Panc1 (cell line): Measurements from ENCODE around the gene TGM4. TPM values are rescaled to one million over a fixed set of nuclear protein-coding genes. Genes with fewer than 3 reads are reported as not detected.

Experiments used
- ATAC-seq: fragments of 200-7000 bp; cut with Tn5 transposase; 2 replicates; pipeline ENCODE4 v1.9.1; 2020; ENCODE audit warnings: mild to moderate bottlenecking, moderate library complexity
- BruUV-seq: library from RNA; stranded (reverse); fragments of 400-500 nt; replicated peaks from 2 replicates; lab custom pipeline; 2021; lab: Mats Ljungman, UMichigan
- CTCF ChIA-PET: fragments of 300-600 bp; sonication (Branson Sonifier 250); formaldehyde crosslinking; loops from one replicate; lab custom pipeline; 2022; ENCODE audit warnings: antibody characterized with exemption; lab: Charles Lee
- POLR2A ChIA-PET: fragments of 300-600 bp; sonication (Branson Sonifier 250); formaldehyde crosslinking; loops from one replicate; lab custom pipeline; 2022; ENCODE audit warnings: antibody characterized with exemption; lab: Charles Lee
- DNase-seq: peaks from one replicate; pipeline ENCODE4 v3.0.0-alpha.2; 2010; ENCODE audit warnings: low read depth, low spot score
- H3K27ac ChIP-seq: 2 replicates; pipeline ENCODE4 v1.5.1; 2011; ENCODE audit warnings: mild to moderate bottlenecking, low read length, inconsistent platforms
- H3K27me3 ChIP-seq: fragments of 200-500 bp; sonication (Bioruptor generic); 2 replicates; pipeline ENCODE4 v1.6.0; 2014; ENCODE audit warnings: low read length, inconsistent platforms; ENCODE audit not compliant: control insufficient read depth, insufficient read depth
- H3K36me3 ChIP-seq: fragments of 200-500 bp; sonication (Bioruptor generic); 2 replicates; pipeline ENCODE4 v1.5.1; 2014; ENCODE audit warnings: inconsistent platforms, mild to moderate bottlenecking, low read length, moderate library complexity; ENCODE audit not compliant: control insufficient read depth, insufficient read depth
- H3K4me1 ChIP-seq: 2 replicates; pipeline ENCODE4 v1.5.1; 2011; ENCODE audit warnings: inconsistent platforms, mild to moderate bottlenecking, low read length, moderate library complexity; ENCODE audit not compliant: control insufficient read depth, insufficient read depth
- H3K4me3 ChIP-seq, 2 experiments: 2 replicates each; pipeline ENCODE4 v1.5.1; 2011 to 2012; ENCODE audit warnings: low read depth in 2 of 2, low read length in 2 of 2, mild to moderate bottlenecking in 2 of 2, inconsistent platforms in 1 of 2, moderate library complexity in 1 of 2
- H3K9me3 ChIP-seq: fragments of 200-500 bp; sonication (Bioruptor generic); 2 replicates; pipeline ENCODE4 v1.5.1; 2014; ENCODE audit warnings: low read depth, mild to moderate bottlenecking, inconsistent platforms, low read length, moderate library complexity; ENCODE audit not compliant: control insufficient read depth, insufficient read depth
- POLR2AphosphoS5 ChIP-seq: IDR thresholded peaks from 2 replicates; pipeline ENCODE4 v1.6.1; 2012; ENCODE audit warnings: mild to moderate bottlenecking, low read depth, low read length, moderate library complexity
- SIN3A ChIP-seq: IDR thresholded peaks from 2 replicates; pipeline ENCODE4 v1.6.1; 2012; ENCODE audit warnings: low read depth, mild to moderate bottlenecking, low read length, moderate library complexity, borderline replicate concordance; ENCODE audit not compliant: insufficient read depth
- TCF7L2 ChIP-seq: IDR thresholded peaks from 2 replicates; pipeline ENCODE4 v1.6.1; 2011; ENCODE audit warnings: mild to moderate bottlenecking, low read depth, low read length, inconsistent platforms
- in situ Hi-C: cut with HindIII; loops from 2 replicates; pipeline ENCODE4 v1.10.0; 2016; ENCODE audit warnings: low sequenced_read_pairs, low pct_unique_long_range_greater_than_20kb
- intact Hi-C: fragments of 100-400 bp; cut with micrococcal nuclease; formaldehyde crosslinking; loops from one replicate; pipeline ENCODE4 v1.10.0; 2022; ENCODE audit not compliant: unreplicated experiment
- total RNA-seq: library from RNA; stranded (reverse); gene quantifications from one replicate; pipeline ENCODE4 v1.2.1, GENCODE V29; 2021; ENCODE audit not compliant: unreplicated experiment
- TF ChIP-seq, protein P1 (sequence below), 2 experiments: IDR thresholded peaks; 2 replicates each; pipeline ENCODE4 v1.6.1; 2011 to 2012; ENCODE audit warnings: low read depth in 2 of 2, control low read depth in 1 of 2, low read length in 1 of 2, mild to moderate bottlenecking in 1 of 2, moderate library complexity in 1 of 2; ENCODE audit not compliant: insufficient read depth in 1 of 2
- TF ChIP-seq, protein P2 (sequence below): fragments of 450-650 bp; IDR thresholded peaks from 2 replicates; pipeline ENCODE4 v1.5.1; 2017; ENCODE audit warnings: mild to moderate bottlenecking

The TGM4 gene
- total RNA-seq, 1 experiment from 2014 or later: 0.46 TPM

DNA sequence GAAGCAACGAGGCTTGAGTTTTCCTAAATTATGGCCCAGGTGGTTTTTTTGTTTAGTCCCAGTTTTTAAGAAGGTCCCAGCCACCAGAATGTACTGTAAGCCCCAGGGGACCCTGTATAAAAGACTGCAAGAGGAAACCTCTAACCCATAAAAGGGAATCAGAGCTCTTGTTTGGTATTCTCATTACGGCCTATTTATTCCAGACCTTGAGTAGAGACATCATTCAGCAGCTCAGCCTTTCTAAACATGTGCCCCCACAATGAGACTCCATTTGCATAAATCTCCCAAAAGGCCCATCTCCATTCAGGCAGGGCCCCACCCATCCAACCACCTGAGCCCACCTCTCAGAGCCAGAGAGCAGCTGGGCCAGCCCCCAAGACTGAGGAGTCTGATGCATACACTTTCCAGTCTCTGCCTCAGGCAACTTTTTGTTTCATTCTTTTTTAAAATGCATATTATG, 75.9 kb downstream of the TGM4 start:
- ChIA-PET CTCF (no interaction called here), POLR2A (no interaction called here)
- no peaks in the 10 kb centered on the region for H3K27me3 ChIP-seq
- TF ChIP-seq, protein P1, sequence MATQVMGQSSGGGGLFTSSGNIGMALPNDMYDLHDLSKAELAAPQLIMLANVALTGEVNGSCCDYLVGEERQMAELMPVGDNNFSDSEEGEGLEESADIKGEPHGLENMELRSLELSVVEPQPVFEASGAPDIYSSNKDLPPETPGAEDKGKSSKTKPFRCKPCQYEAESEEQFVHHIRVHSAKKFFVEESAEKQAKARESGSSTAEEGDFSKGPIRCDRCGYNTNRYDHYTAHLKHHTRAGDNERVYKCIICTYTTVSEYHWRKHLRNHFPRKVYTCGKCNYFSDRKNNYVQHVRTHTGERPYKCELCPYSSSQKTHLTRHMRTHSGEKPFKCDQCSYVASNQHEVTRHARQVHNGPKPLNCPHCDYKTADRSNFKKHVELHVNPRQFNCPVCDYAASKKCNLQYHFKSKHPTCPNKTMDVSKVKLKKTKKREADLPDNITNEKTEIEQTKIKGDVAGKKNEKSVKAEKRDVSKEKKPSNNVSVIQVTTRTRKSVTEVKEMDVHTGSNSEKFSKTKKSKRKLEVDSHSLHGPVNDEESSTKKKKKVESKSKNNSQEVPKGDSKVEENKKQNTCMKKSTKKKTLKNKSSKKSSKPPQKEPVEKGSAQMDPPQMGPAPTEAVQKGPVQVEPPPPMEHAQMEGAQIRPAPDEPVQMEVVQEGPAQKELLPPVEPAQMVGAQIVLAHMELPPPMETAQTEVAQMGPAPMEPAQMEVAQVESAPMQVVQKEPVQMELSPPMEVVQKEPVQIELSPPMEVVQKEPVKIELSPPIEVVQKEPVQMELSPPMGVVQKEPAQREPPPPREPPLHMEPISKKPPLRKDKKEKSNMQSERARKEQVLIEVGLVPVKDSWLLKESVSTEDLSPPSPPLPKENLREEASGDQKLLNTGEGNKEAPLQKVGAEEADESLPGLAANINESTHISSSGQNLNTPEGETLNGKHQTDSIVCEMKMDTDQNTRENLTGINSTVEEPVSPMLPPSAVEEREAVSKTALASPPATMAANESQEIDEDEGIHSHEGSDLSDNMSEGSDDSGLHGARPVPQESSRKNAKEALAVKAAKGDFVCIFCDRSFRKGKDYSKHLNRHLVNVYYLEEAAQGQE (IDR thresholded peaks at IDR 0.05; ENCODE audit: insufficient read depth in 1 of 2, low read depth in 2 of 2, low read length in 1 of 2): no peak
- H3K4me3 ChIP-seq: no peak overlapping the region
- H3K4me1 ChIP-seq: 0 out of 2 replicates have a peak, but pooled peaks cover 4% of the 10 kb centered on the region
- in situ Hi-C loops: no loop called here
- intact Hi-C loops: no loop called here
- no peaks in the 10 kb centered on the region for H3K36me3 ChIP-seq
- no peak for ATAC-seq
- no TSS peak for BruUV-seq
- H3K9me3 ChIP-seq: no peaks in the 10 kb centered on the region
- no peak overlapping the region for H3K27ac ChIP-seq
- DNase-seq: no peak

DNA sequence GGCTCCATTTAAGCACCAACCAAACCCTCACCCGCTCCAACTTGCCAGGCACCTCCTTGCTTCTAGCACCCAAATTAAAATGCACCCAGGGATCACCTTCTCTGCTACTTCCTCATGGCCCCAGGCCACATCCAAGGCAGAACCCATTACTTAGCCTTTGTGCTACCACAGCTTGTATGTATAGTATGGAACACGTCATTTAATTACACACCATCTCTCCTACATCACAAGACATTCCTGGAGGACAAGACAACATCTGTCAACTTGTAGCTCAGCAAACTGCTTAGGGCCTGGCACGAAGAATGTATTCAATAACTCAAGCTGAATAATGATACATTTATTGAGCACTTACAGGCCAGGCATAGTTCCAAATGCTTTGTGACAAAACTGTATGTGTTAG, 78.3 kb downstream of the TGM4 start:
- no TSS peak for BruUV-seq
- no peaks in the 10 kb centered on the region for H3K9me3 ChIP-seq
- H3K4me1 ChIP-seq: 0 out of 2 replicates have a peak, but pooled peaks cover 4% of the 10 kb centered on the region
- no peaks in the 10 kb centered on the region for H3K36me3 ChIP-seq
- no peak overlapping the region for H3K27ac ChIP-seq
- no peaks in the 10 kb centered on the region for H3K27me3 ChIP-seq
- ChIA-PET POLR2A (no interaction called here), CTCF (no interaction called here)
- DNase-seq (no peak), ATAC-seq (no peak)
- TF ChIP-seq TCF7L2 (no peak), SIN3A (no peak), POLR2AphosphoS5 (no peak)
- TF ChIP-seq, protein P2, sequence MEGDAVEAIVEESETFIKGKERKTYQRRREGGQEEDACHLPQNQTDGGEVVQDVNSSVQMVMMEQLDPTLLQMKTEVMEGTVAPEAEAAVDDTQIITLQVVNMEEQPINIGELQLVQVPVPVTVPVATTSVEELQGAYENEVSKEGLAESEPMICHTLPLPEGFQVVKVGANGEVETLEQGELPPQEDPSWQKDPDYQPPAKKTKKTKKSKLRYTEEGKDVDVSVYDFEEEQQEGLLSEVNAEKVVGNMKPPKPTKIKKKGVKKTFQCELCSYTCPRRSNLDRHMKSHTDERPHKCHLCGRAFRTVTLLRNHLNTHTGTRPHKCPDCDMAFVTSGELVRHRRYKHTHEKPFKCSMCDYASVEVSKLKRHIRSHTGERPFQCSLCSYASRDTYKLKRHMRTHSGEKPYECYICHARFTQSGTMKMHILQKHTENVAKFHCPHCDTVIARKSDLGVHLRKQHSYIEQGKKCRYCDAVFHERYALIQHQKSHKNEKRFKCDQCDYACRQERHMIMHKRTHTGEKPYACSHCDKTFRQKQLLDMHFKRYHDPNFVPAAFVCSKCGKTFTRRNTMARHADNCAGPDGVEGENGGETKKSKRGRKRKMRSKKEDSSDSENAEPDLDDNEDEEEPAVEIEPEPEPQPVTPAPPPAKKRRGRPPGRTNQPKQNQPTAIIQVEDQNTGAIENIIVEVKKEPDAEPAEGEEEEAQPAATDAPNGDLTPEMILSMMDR: no peak
- TF ChIP-seq, protein P1 (IDR thresholded peaks at IDR 0.05; ENCODE audit: insufficient read depth in 1 of 2, low read depth in 2 of 2, low read length in 1 of 2): no peak
- intact Hi-C loops (no loop called here), in situ Hi-C loops (no loop called here)
- no peak overlapping the region for H3K4me3 ChIP-seq
